OCI-LY7 (cell line): ENCODE results near the gene MYO7A. TPM values are rescaled to one million over a fixed set of nuclear protein-coding genes. Genes with fewer than 3 reads are reported as not detected.

Source experiments
- BruUV-seq: library from RNA; stranded (reverse); fragments of 400-500 nt; replicated peaks from 2 replicates; lab custom pipeline; 2021; lab: Mats Ljungman, UMichigan
- CTCF ChIA-PET: fragments of 300-600 bp; sonication (Branson Sonifier 250); formaldehyde crosslinking; loops from one replicate; lab custom pipeline; 2022; ENCODE audit warnings: antibody characterized with exemption; ENCODE audit not compliant: unreplicated experiment; lab: Charles Lee
- POLR2A ChIA-PET: fragments of 300-600 bp; sonication (Branson Sonifier 250); formaldehyde crosslinking; loops from one replicate; lab custom pipeline; 2022; ENCODE audit warnings: antibody characterized with exemption; lab: Charles Lee
- DNase-seq: peaks from one replicate; pipeline ENCODE4 v3.0.0-alpha.2; 2015; ENCODE audit warnings: low spot score
- H2AFZ ChIP-seq: fragments of 200-600 bp; sonication (generic), shearing (Covaris generic); 2 replicates; pipeline ENCODE4 v1.6.1; 2014; ENCODE audit warnings: mild to moderate bottlenecking, antibody characterized with exemption, low read length, moderate library complexity
- H3K27ac ChIP-seq: fragments of 200-600 bp; sonication (generic); 2 replicates; pipeline ENCODE4 v1.5.1; 2014; ENCODE audit warnings: mixed run types, low read depth, mild to moderate bottlenecking, moderate library complexity, low read length, inconsistent platforms; ENCODE audit not compliant: poor library complexity, severe bottlenecking
- H3K36me3 ChIP-seq: fragments of 200-600 bp; sonication (generic); 2 replicates; pipeline ENCODE4 v1.6.1; 2014; ENCODE audit warnings: mild to moderate bottlenecking, antibody characterized with exemption, low read length, moderate library complexity, mixed read lengths; ENCODE audit not compliant: insufficient read depth
- H3K4me1 ChIP-seq: fragments of 200-600 bp; sonication (generic); 2 replicates; pipeline ENCODE4 v1.5.1; 2014; ENCODE audit warnings: mild to moderate bottlenecking, low read length; ENCODE audit not compliant: insufficient read depth, poor library complexity, severe bottlenecking
- H3K4me2 ChIP-seq: fragments of 200-600 bp; sonication (generic); 2 replicates; pipeline ENCODE4 v1.6.1; 2014; ENCODE audit warnings: mild to moderate bottlenecking, low read length
- H3K4me3 ChIP-seq: fragments of 200-600 bp; sonication (generic); 2 replicates; pipeline ENCODE4 v1.5.1; 2014; ENCODE audit warnings: mild to moderate bottlenecking, low read depth, low read length; ENCODE audit not compliant: poor library complexity, severe bottlenecking
- H3K79me2 ChIP-seq: fragments of 200-600 bp; sonication (generic); 2 replicates; pipeline ENCODE4 v1.6.1; 2016; ENCODE audit warnings: low read depth, mild to moderate bottlenecking, low read length, moderate library complexity, mixed read lengths; ENCODE audit not compliant: insufficient read depth
- H3K9me2 ChIP-seq: fragments of 200-600 bp; sonication (generic); 2 replicates; pipeline ENCODE4 v1.6.1; 2016; ENCODE audit warnings: mild to moderate bottlenecking, low read length, mixed read lengths; ENCODE audit not compliant: insufficient read depth
- H3K9me3 ChIP-seq: fragments of 200-600 bp; sonication (generic); 2 replicates; pipeline ENCODE4 v1.6.1; 2014; ENCODE audit warnings: mild to moderate bottlenecking, mixed run types, low read length, mixed read lengths
- H4K20me1 ChIP-seq: fragments of 200-600 bp; sonication (generic); 2 replicates; pipeline ENCODE4 v1.6.1; 2014; ENCODE audit warnings: mild to moderate bottlenecking, antibody characterized with exemption, low read length, moderate library complexity, mixed read lengths; ENCODE audit not compliant: insufficient read depth
- CTCF ChIP-seq: fragments of 200-600 bp; sonication (generic); conservative IDR thresholded peaks from 2 replicates; pipeline ENCODE4 v1.5.1; 2014; ENCODE audit warnings: mild to moderate bottlenecking, antibody characterized with exemption, low read length, moderate library complexity, mixed read lengths
- EZH2phosphoT487 ChIP-seq: fragments of 200-600 bp; sonication (generic); IDR thresholded peaks from 2 replicates; pipeline ENCODE4 v1.6.1; 2018; ENCODE audit warnings: low read depth, borderline replicate concordance, mild to moderate bottlenecking, mixed run types, antibody characterized with exemption, low read length, moderate library complexity, mixed read lengths
- intact Hi-C: fragments of 100-400 bp; cut with micrococcal nuclease; formaldehyde crosslinking; loops from one replicate; pipeline ENCODE4 v1.10.0; 2022; ENCODE audit not compliant: unreplicated experiment
- total RNA-seq, 2 experiments: library from RNA; depleted of rRNA in 1 of 2; stranded (reverse); fragments of >200 nt in 1 of 2; shearing (Covaris generic) in 1 of 2; gene quantifications; 2 replicates each; pipeline ENCODE4 v1.2.3, GENCODE V29; 2014 to 2022

The MYO7A gene
- total RNA-seq, 2 experiments from 2014 or later, result not detected

- no peaks in the 10 kb centered on the region for H3K4me1 ChIP-seq
- no peaks in the 10 kb centered on the region for H4K20me1 ChIP-seq
- no peaks in the 10 kb centered on the region for H3K9me2 ChIP-seq
- H3K79me2 ChIP-seq, result no peaks in the 10 kb centered on the region
- no peaks in the 10 kb centered on the region for H3K36me3 ChIP-seq
- no peak overlapping the region for H3K4me3 ChIP-seq
- H3K9me3 ChIP-seq, result peaks cover 7% of the 10 kb centered on the region; the same call in 1 of the 2 replicates
- no peak for DNase-seq
- BruUV-seq, result no TSS peak
- no peak overlapping the region for H3K4me2 ChIP-seq
- H3K27ac ChIP-seq, result no peak overlapping the region
- CTCF ChIA-PET, result interaction anchor here (0.6 kb wide), 1 partner anchor 26 kb away, joined by 3 read pairs; no protein-coding TSS in a partner anchor
- TF ChIP-seq EZH2phosphoT487, result no peak
- no peak for TF ChIP-seq CTCF
- POLR2A ChIA-PET, result interaction anchor here (1.0 kb wide), 1 partner anchor 74 kb away, joined by 3 read pairs; no protein-coding TSS in a partner anchor
- intact Hi-C loops, result no loop called here
- H2AFZ ChIP-seq, result no peak overlapping the region
Observed at GRCh38 chr11:77080643-77081210, 47.3 kb upstream of the MYO7A start.

GRCh38 chr11:77081381-77081851, 46.6 kb upstream of the MYO7A start:
- ChIA-PET POLR2A (no interaction called here), CTCF (interaction anchor here (0.6 kb wide), 1 partner anchor 26 kb away, joined by 3 read pairs; no protein-coding TSS in a partner anchor)
- Histone ChIP-seq H3K4me3 (no peak overlapping the region), H4K20me1 (no peaks in the 10 kb centered on the region), H3K9me2 (no peaks in the 10 kb centered on the region), H3K79me2 (no peaks in the 10 kb centered on the region), H3K36me3 (no peaks in the 10 kb centered on the region), H2AFZ (no peak overlapping the region), H3K27ac (no peak overlapping the region), H3K4me1 (no peaks in the 10 kb centered on the region), H3K9me3 (peaks cover 7% of the 10 kb centered on the region; the same call in 1 of the 2 replicates), H3K4me2 (no peak overlapping the region)
- no peak for DNase-seq
- BruUV-seq, result no TSS peak
- TF ChIP-seq EZH2phosphoT487 (no peak), CTCF (no peak)
- intact Hi-C loops, result no loop called here
